Measurements from ENCODE around the gene RFXAP.
"Not testable (repeated sequence)": the region's sequence is repeated elsewhere in the genome, so short reads cannot be mapped to it uniquely, and the experiment has no call there.

Gene RFXAP, protein sequence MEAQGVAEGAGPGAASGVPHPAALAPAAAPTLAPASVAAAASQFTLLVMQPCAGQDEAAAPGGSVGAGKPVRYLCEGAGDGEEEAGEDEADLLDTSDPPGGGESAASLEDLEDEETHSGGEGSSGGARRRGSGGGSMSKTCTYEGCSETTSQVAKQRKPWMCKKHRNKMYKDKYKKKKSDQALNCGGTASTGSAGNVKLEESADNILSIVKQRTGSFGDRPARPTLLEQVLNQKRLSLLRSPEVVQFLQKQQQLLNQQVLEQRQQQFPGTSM

DNA sequence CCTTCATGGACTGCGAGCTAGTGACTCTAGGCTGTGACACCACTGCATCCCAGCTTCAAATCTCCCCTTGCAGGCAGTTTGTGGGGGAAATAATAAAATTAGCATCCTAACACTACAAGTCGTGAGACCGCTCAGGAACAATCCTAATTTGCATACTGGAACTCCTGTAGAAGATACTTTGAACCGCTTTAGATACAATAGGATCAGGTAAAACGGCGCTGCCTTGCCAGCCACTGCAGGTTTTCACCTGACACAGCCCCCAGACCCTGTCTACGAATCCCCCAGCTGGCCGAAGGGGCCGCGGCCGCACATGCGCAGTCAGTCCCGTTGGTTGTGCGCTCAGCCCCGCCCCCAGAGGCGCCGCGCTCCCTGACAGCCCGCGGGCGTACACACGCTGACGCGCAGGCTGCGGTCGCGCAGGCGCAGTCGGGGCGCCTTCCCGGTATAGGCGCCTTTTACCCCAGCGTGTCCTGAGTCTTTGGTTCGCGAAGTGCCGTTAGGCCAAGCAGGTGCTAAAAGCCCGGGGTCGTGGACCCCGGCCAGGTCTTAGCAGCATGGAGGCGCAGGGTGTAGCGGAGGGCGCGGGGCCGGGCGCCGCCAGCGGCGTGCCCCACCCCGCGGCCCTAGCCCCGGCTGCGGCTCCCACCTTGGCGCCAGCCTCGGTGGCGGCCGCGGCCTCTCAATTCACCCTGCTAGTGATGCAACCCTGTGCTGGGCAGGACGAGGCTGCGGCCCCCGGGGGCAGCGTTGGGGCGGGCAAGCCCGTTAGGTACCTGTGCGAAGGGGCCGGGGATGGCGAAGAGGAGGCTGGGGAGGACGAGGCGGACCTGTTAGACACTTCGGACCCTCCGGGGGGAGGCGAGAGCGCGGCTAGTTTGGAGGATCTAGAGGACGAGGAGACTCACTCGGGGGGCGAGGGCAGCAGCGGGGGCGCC lies at the start of gene RFXAP:
TSS of gene RFXAP (plus strand) at position 419 of the 935 bp plus-strand sequence. CDS start at position 555, 136 bp downstream.
- Histone ChIP-seq H3K27ac (ENCODE audit: low read length) (peak within 1 kb of the TSS; percentile 38), H3K36me3 (ENCODE audit: control insufficient read depth in 2 of 2, insufficient read depth in 2 of 2, low read length in 2 of 2) (peaks cover 0 to 3% of the 10 kb centered on the region in 2 donors), H3K4me1 (ENCODE audit: control insufficient read depth, insufficient read depth, low read length) (peaks cover 12% of the 10 kb centered on the region), H3K27me3 (ENCODE audit: control insufficient read depth in 1 of 2, insufficient read depth in 2 of 2, low read length in 2 of 2) (no peaks in the 10 kb centered on the region), H3K4me3 (ENCODE audit: low read length in 2 of 2) (peak within 1 kb of the TSS; percentile 97), H3K9me3 (ENCODE audit: control insufficient read depth in 2 of 2, low read length in 2 of 2) (no peaks in the 10 kb centered on the region), H3K9ac (ENCODE audit: low read length in 2 of 2) (peak within 1 kb of the TSS; percentile 84 to 86)

DNA sequence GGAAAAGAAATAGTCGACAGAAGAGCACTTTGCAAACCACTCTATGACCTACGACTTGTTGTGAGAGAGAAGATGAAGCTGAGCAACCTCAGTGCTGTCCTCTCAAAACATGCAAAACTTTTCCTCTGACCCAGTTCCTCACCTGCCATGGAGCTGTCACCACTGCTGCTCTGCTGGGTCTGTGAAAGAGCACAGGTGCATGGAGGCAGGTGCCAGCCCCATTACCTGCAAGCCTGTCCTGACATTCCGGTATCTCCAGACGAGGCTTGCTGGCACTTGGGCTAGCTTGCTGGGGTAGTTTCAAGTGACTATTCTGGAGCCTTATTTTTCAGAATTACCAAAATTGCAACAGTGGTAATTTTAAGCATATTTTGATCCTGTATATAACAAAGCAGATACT lies 49.5 kb upstream of the RFXAP start:
- H3K27me3 ChIP-seq (ENCODE audit: control insufficient read depth in 1 of 2, insufficient read depth in 2 of 2, low read length in 2 of 2), result no peaks in the 10 kb centered on the region

GRCh38 chr13:36770741-36771140 lies 48.3 kb upstream of the RFXAP start:
- Histone ChIP-seq H3K27me3 (ENCODE audit: control insufficient read depth in 1 of 2, insufficient read depth in 2 of 2, low read length in 2 of 2) (no peaks in the 10 kb centered on the region), H3K4me3 (ENCODE audit: low read length in 2 of 2) (no peak overlapping the region), H3K4me1 (ENCODE audit: control insufficient read depth, insufficient read depth, low read length) (no peaks in the 10 kb centered on the region), H3K36me3 (ENCODE audit: control insufficient read depth in 2 of 2, insufficient read depth in 2 of 2, low read length in 2 of 2) (no peaks in the 10 kb centered on the region), H3K9me3 (ENCODE audit: control insufficient read depth in 2 of 2, low read length in 2 of 2) (peaks cover 0 to 5% of the 10 kb centered on the region in 2 donors), H3K9ac (ENCODE audit: low read length in 2 of 2) (no peak overlapping the region), H3K27ac (ENCODE audit: low read length) (no peak overlapping the region)

More for the DNA sequence above, 49.5 kb upstream of the RFXAP start:
- Histone ChIP-seq H3K4me1 (ENCODE audit: control insufficient read depth, insufficient read depth, low read length) (no peaks in the 10 kb centered on the region), H3K9me3 (ENCODE audit: control insufficient read depth in 2 of 2, low read length in 2 of 2) (peaks cover 0 to 5% of the 10 kb centered on the region in 2 donors), H3K9ac (ENCODE audit: low read length in 2 of 2) (no peak overlapping the region), H3K27ac (ENCODE audit: low read length) (no peak overlapping the region), H3K4me3 (ENCODE audit: low read length in 2 of 2) (no peak overlapping the region), H3K36me3 (ENCODE audit: control insufficient read depth in 2 of 2, insufficient read depth in 2 of 2, low read length in 2 of 2) (no peaks in the 10 kb centered on the region)

DNA sequence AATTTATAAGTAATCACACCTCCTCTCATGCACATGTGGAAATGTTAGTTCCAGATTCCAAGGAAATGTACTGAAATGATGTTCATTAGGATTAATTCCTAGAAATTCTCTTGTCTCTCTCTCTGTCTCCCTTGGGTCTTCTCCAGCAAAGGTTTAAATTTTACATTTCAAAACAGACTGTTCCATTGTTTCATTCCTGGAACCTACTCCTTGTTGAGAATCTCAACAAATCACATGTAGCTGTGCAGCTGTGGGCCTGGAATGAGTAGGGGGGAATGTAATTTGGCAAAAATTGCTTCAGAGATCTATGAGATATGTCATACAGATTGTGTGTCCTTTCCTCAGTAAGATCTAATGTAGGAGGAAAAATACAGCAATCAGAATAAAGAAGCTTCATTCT lies 46.2 kb upstream of the RFXAP start:
- Histone ChIP-seq H3K4me3 (ENCODE audit: low read length in 2 of 2) (no peak overlapping the region), H3K27me3 (ENCODE audit: control insufficient read depth in 1 of 2, insufficient read depth in 2 of 2, low read length in 2 of 2) (no peaks in the 10 kb centered on the region), H3K27ac (ENCODE audit: low read length) (no peak overlapping the region), H3K4me1 (ENCODE audit: control insufficient read depth, insufficient read depth, low read length) (no peaks in the 10 kb centered on the region), H3K36me3 (ENCODE audit: control insufficient read depth in 2 of 2, insufficient read depth in 2 of 2, low read length in 2 of 2) (no peaks in the 10 kb centered on the region), H3K9me3 (ENCODE audit: control insufficient read depth in 2 of 2, low read length in 2 of 2) (no peaks in the 10 kb centered on the region), H3K9ac (ENCODE audit: low read length in 2 of 2) (no peak overlapping the region)

- Histone ChIP-seq H3K9me3 (ENCODE audit: control insufficient read depth in 2 of 2, low read length in 2 of 2) (no peaks in the 10 kb centered on the region), H3K4me1 (ENCODE audit: control insufficient read depth, insufficient read depth, low read length) (no peaks in the 10 kb centered on the region), H3K27ac (ENCODE audit: low read length) (no peak overlapping the region), H3K36me3 (ENCODE audit: control insufficient read depth in 2 of 2, insufficient read depth in 2 of 2, low read length in 2 of 2) (no peaks in the 10 kb centered on the region), H3K4me3 (ENCODE audit: low read length in 2 of 2) (no peak overlapping the region), H3K27me3 (ENCODE audit: control insufficient read depth in 1 of 2, insufficient read depth in 2 of 2, low read length in 2 of 2) (no peaks in the 10 kb centered on the region), H3K9ac (ENCODE audit: low read length in 2 of 2) (no peak overlapping the region)
These were observed 44.1 kb upstream of the RFXAP start for GRCh38 chr13:36774931-36775330.

DNA sequence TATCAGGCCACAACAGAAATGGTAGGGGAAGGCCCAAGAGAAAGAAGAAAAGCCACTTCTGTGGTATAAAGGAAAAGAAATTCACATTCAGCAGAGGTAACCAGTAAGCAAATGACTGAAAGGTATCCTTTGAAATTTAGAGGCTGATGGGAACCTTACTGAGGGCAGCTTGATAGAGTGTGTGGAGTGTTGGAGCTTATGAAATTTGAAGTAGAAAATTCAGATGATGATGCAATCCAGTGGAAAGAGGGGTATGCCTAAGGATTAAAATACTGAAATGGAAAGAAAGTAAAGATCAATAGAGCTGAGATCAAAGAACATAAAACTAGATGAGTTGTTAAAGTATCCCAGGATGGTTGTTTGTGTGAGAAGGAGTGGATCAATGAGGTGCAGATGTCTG lies 42.8 kb upstream of the RFXAP start:
- H3K9ac ChIP-seq (ENCODE audit: low read length in 2 of 2), result no peak overlapping the region
- H3K27me3 ChIP-seq (ENCODE audit: control insufficient read depth in 1 of 2, insufficient read depth in 2 of 2, low read length in 2 of 2), result no peaks in the 10 kb centered on the region
- H3K27ac ChIP-seq (ENCODE audit: low read length), result no peak overlapping the region
- H3K4me3 ChIP-seq (ENCODE audit: low read length in 2 of 2), result no peak overlapping the region
- no peaks in the 10 kb centered on the region for H3K4me1 ChIP-seq (ENCODE audit: control insufficient read depth, insufficient read depth, low read length)
- H3K9me3 ChIP-seq (ENCODE audit: control insufficient read depth in 2 of 2, low read length in 2 of 2), result no peaks in the 10 kb centered on the region
- H3K36me3 ChIP-seq (ENCODE audit: control insufficient read depth in 2 of 2, insufficient read depth in 2 of 2, low read length in 2 of 2), result no peaks in the 10 kb centered on the region

- H3K9ac ChIP-seq (ENCODE audit: low read length in 2 of 2), result no peak overlapping the region
- H3K4me1 ChIP-seq (ENCODE audit: control insufficient read depth, insufficient read depth, low read length), result no peaks in the 10 kb centered on the region
- no peaks in the 10 kb centered on the region for H3K36me3 ChIP-seq (ENCODE audit: control insufficient read depth in 2 of 2, insufficient read depth in 2 of 2, low read length in 2 of 2)
- no peak overlapping the region for H3K27ac ChIP-seq (ENCODE audit: low read length)
- no peak overlapping the region for H3K4me3 ChIP-seq (ENCODE audit: low read length in 2 of 2)
- H3K27me3 ChIP-seq (ENCODE audit: control insufficient read depth in 1 of 2, insufficient read depth in 2 of 2, low read length in 2 of 2), result no peaks in the 10 kb centered on the region
- no peaks in the 10 kb centered on the region for H3K9me3 ChIP-seq (ENCODE audit: control insufficient read depth in 2 of 2, low read length in 2 of 2)
These were observed 40.8 kb upstream of the RFXAP start for GRCh38 chr13:36778083-36778671.

- Histone ChIP-seq H3K9me3 (ENCODE audit: control insufficient read depth in 2 of 2, low read length in 2 of 2) (no peaks in the 10 kb centered on the region), H3K9ac (ENCODE audit: low read length in 2 of 2) (no peak overlapping the region), H3K36me3 (ENCODE audit: control insufficient read depth in 2 of 2, insufficient read depth in 2 of 2, low read length in 2 of 2) (no peaks in the 10 kb centered on the region), H3K4me1 (ENCODE audit: control insufficient read depth, insufficient read depth, low read length) (no peaks in the 10 kb centered on the region), H3K27me3 (ENCODE audit: control insufficient read depth in 1 of 2, insufficient read depth in 2 of 2, low read length in 2 of 2) (no peaks in the 10 kb centered on the region), H3K4me3 (ENCODE audit: low read length in 2 of 2) (no peak overlapping the region), H3K27ac (ENCODE audit: low read length) (no peak overlapping the region)
These were observed 35.1 kb upstream of the RFXAP start for GRCh38 chr13:36783890-36784289.

DNA sequence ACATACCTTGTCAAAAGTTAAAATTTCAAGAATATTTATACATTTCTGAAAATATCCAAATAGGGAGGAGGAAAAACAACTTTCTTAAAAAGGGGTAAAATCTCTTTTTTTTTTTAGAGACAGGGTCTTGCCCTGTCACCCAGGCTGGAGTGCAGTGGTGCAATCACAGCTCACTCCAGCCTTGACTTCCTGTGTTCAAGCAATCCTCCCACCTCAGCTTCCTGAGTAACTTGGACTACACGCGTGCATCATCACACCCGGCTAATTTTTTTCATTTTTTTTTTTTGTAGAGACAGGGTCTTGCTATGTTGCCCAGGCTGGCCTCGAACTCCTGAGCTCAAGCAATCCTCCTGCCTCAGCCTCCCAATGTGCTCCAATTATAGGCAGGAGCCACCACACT lies 32.8 kb upstream of the RFXAP start:
- not testable (repeated sequence) for H3K36me3 ChIP-seq (ENCODE audit: control insufficient read depth in 2 of 2, insufficient read depth in 2 of 2, low read length in 2 of 2); H3K9ac ChIP-seq (ENCODE audit: low read length in 2 of 2); H3K9me3 ChIP-seq (ENCODE audit: control insufficient read depth in 2 of 2, low read length in 2 of 2); H3K4me3 ChIP-seq (ENCODE audit: low read length in 2 of 2); H3K4me1 ChIP-seq (ENCODE audit: control insufficient read depth, insufficient read depth, low read length); H3K27ac ChIP-seq (ENCODE audit: low read length); H3K27me3 ChIP-seq (ENCODE audit: control insufficient read depth in 1 of 2, insufficient read depth in 2 of 2, low read length in 2 of 2)

GRCh38 chr13:36787181-36787580 lies 31.8 kb upstream of the RFXAP start:
- Histone ChIP-seq H3K36me3 (ENCODE audit: control insufficient read depth in 2 of 2, insufficient read depth in 2 of 2, low read length in 2 of 2) (no peaks in the 10 kb centered on the region), H3K4me1 (ENCODE audit: control insufficient read depth, insufficient read depth, low read length) (no peaks in the 10 kb centered on the region), H3K27ac (ENCODE audit: low read length) (no peak overlapping the region), H3K4me3 (ENCODE audit: low read length in 2 of 2) (no peak overlapping the region), H3K9me3 (ENCODE audit: control insufficient read depth in 2 of 2, low read length in 2 of 2) (no peaks in the 10 kb centered on the region), H3K27me3 (ENCODE audit: control insufficient read depth in 1 of 2, insufficient read depth in 2 of 2, low read length in 2 of 2) (no peaks in the 10 kb centered on the region), H3K9ac (ENCODE audit: low read length in 2 of 2) (no peak overlapping the region)

Measured in stomach smooth muscle (tissue), 2 donors.